GM13976 (cell line): ENCODE data around the gene MEIS2.

Source experiments
- DNase-seq: peaks from one replicate; pipeline ENCODE4 v3.0.0; 2012; ENCODE audit warnings: low spot score
- CTCF ChIP-seq: IDR thresholded peaks from 2 replicates; pipeline ENCODE4 v1.5.1; 2012; ENCODE audit warnings: borderline replicate concordance, mild to moderate bottlenecking; ENCODE audit not compliant: insufficient read depth; ENCODE audit errors: extremely low read depth, missing control alignments, control extremely low read depth
- in situ Hi-C: fragments of 300-500 bp; cut with MboI; formaldehyde crosslinking; loops from one replicate; pipeline ENCODE4 v1.12.0; 2022; ENCODE audit warnings: low sequenced_read_pairs, mixed read lengths, inconsistent platforms; ENCODE audit not compliant: unreplicated experiment

The MEIS2 gene

DNA sequence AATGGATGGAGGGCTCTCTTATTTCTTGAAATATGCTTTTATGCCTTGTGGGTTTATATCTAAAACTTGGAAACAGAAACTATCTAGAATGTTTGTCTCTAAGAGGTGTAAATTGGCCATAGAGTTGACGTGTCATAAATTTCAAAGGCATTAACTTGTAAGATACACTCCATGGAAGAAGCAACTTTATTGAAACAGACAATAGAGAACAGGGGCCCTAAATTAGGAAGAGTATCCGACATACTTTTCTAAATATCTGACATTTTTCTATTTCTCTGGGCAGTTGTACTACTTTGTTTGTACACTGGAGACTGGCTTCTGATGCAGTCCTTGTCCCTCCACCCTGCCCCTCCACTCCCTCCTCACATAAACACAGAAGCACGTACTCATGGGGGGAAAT, 50.0 kb downstream of the MEIS2 start:
- in situ Hi-C loops: no loop called here
- no peak for DNase-seq
- no peak for TF ChIP-seq CTCF

DNA sequence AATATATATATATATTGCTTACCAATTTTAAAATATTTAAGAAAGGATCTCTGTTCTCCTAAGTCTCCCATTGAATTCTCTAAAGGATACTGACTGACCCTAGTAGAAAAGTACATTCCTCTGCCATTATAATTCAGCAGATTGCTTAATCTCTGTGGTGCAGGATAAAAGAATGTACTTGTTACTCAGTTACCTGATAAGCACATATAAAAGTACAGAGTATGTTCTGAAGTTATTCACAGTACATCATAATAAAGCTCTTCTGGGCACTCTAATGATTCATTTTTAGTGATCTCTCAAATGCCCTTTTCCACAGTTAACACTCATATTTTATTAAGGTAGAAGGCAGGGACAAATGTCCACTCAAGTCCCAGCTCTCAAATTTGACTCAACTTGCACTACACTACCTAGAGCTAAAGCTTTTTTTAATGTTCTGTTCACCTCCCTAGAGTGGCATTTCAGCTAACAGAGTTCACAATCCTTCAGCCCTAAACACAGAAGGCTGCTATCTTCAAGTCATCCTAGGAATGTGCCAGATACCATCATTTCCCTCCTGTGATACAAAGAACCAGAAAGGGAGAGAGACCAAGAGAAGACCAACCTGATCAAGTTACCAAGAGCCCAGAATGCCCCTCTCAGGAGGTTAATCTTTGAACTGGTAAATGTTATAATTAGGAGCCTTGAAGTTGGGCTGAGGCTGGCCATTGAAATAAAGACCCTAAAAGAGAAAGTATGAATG, 53.3 kb downstream of the MEIS2 start:
- no peak for DNase-seq
- TF ChIP-seq CTCF: no peak
- in situ Hi-C loops: no loop called here

- no peak for DNase-seq
- no peak for TF ChIP-seq CTCF
- in situ Hi-C loops: no loop called here
Measured at GRCh38 chr15:37045859-37046740, 54.2 kb downstream of the MEIS2 start.

DNA sequence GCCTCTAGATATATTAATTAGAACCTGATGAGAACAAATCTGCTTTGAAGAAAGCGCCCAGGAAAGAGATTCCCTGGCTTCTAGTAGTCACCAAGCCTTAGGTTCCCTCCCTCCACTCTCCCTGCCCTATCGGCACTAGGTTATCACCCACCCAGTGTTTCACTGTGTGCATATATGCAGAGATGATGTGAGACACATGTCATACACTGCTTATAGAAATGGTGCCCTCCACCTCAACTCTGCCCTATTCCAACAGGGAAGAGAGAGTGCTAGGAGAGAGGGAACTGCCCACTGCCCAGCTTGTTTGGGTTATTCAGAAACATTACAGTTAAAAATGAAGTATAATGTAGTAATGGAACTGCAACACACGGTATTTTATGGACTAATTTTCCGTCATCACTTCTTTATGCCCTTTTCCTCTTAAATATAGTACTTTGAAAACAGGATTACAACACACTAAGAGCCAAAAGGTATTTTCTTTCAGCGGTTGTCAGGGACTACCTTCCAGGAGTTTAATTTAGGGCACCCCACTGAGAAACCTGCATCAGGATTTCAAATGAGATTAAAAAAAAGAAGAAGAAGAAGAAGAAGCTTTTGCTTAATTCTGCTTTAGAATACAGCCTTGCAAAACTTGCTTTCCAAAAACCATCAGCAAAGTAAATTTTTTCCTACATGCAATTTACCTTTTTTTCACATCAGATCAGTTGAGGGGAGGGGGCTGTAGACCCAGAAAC, 55.3 kb downstream of the MEIS2 start:
- in situ Hi-C loops: no loop called here
- TF ChIP-seq CTCF: no peak
- DNase-seq: no peak

DNA sequence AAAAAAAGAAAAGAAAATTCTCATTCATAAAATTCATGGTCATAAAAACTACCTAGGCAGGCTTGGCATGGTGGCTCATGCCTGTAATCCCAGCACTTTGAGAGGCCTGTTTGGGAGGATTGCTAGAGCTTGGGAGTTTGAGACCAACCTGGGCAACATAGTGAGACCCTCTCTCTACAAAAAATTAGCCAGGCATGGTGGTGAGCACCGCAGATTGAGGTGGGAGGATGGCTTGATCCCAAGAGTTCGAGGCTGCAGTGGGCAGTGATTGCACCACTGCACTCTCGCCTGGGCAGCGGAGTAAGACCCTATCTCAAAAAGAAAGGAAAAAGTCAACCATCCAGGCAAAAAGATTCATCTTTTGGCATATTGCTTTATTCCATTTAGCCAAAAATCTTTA, 58.5 kb downstream of the MEIS2 start:
- in situ Hi-C loops: no loop called here
- no peak for TF ChIP-seq CTCF
- DNase-seq: no peak

- DNase-seq: no peak
- TF ChIP-seq CTCF: no peak
- in situ Hi-C loops: no loop called here
Measured at GRCh38 chr15:37041042-37041441, 59.3 kb downstream of the MEIS2 start.
